Measurements from ENCODE around the gene TRPM2.
"Not testable (repeated sequence)": the region's sequence is repeated elsewhere in the genome, so short reads cannot be mapped to it uniquely, and the experiment has no call there.

Gene TRPM2

DNA sequence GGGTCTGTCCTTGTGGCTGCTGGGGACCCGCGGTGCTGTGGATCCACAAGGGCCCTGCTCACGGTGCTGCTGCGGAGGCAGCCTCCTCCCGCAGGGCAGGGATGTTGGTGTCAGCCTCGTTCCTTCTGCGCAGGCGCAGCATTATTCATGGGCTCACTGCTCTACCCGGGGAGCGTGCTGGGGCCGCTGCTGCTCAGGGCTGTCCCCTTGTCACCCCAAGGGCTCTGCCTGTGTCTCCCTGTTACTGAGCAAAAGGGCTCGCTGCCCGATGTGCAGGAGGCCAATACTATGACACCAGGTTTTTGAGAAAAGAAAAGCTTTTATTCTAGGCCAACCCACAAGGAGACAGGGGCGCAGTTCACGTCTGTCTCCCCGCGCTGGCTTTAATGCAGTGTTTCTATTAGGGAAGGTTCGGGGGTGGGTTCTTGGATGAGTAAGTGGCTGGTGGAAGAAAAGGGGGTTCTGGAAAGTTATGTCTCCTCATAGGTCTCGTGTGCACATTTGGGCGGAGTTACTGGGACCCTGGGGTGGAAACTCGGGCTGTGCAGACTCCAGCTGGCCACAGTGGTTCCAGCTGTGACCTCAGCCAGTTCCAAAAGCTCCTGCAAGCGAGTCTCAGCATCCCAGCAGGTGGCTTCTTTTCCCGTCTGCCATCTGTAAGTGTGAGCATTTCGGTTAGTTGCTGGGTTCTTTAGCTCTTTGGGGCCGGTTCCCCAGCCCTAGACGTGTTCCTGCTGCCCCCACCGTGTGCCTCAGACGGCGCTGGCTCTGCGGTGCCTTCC lies 61.1 kb downstream of the TRPM2 start:
- TF ChIP-seq, protein P1, sequence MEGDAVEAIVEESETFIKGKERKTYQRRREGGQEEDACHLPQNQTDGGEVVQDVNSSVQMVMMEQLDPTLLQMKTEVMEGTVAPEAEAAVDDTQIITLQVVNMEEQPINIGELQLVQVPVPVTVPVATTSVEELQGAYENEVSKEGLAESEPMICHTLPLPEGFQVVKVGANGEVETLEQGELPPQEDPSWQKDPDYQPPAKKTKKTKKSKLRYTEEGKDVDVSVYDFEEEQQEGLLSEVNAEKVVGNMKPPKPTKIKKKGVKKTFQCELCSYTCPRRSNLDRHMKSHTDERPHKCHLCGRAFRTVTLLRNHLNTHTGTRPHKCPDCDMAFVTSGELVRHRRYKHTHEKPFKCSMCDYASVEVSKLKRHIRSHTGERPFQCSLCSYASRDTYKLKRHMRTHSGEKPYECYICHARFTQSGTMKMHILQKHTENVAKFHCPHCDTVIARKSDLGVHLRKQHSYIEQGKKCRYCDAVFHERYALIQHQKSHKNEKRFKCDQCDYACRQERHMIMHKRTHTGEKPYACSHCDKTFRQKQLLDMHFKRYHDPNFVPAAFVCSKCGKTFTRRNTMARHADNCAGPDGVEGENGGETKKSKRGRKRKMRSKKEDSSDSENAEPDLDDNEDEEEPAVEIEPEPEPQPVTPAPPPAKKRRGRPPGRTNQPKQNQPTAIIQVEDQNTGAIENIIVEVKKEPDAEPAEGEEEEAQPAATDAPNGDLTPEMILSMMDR (IDR thresholded peaks at IDR 0.05; ENCODE audit: borderline replicate concordance, insufficient read depth, low read depth, low read length), result no peak
- H3K4me3 ChIP-seq (ENCODE audit: low read depth, low read length), result no peak overlapping the region

DNA sequence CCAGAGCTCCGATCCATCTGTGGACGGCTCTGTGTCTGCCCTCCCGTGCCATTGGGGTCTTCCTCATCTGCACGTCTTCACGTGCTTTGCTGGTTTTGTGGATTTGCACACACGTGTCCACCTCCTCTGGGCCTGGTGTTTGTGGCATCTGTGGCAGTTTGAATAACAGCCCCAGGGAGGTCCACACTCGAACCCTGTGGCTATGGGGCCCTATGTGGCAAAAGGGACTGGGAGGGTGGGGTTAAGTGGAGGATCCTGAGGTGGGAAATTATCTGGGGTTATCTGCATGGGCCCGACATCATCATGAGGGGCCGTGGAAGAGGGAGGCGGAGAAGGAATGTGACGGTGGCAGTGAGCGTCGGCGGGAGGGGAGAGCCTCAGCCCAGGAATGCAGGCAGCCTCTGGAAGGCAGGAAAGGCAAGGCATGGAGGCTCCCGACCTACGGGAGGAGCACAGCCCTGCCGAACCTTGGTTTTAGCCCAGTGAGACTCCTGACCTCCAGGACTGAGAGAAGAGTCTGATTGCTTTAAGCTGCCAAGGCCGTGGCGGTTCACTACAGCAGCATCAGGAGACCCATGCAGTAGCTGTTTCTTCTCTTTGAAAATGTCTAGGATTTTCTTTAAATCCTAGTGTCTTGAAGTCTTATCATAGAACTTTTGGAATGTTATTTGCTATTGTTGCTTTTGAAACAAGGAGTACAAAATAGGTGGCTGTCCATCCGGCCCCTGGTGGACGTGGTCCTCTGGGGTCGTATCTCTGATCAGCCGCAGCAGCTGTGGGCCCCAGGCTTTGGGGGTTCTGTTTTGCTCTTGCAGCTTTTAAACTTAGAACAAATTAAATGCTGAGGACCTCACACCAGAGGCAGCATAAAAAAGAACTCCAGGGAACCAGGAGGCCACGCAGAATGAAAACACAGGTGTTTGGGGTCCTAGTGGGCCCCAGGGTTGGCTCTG lies 61.9 kb downstream of the TRPM2 start:
- TF ChIP-seq, protein P1 (IDR thresholded peaks at IDR 0.05; ENCODE audit: borderline replicate concordance, insufficient read depth, low read depth, low read length), result no peak
- H3K4me3 ChIP-seq (ENCODE audit: low read depth, low read length), result no peak overlapping the region

DNA sequence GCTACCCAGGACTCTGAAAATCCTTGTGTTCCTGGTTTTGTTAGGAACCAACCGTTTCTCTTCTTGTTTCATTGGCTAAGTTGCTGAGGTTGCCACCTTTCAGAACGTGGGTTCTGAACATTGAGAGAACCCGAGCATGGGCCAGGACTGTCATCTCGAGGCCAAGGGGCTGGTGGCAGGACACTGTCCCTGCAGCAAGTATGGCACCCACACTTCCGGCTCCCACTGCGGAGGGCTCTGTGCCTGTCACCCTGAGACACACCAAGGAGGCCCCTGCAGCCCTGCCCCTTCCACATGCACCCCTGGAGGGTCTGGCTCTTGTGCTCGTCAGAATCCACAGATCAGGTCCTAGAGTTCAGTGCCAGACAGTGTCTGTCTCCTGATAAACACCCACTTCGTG lies 62.8 kb downstream of the TRPM2 start:
- no peak overlapping the region for H3K4me3 ChIP-seq (ENCODE audit: low read depth, low read length)

DNA sequence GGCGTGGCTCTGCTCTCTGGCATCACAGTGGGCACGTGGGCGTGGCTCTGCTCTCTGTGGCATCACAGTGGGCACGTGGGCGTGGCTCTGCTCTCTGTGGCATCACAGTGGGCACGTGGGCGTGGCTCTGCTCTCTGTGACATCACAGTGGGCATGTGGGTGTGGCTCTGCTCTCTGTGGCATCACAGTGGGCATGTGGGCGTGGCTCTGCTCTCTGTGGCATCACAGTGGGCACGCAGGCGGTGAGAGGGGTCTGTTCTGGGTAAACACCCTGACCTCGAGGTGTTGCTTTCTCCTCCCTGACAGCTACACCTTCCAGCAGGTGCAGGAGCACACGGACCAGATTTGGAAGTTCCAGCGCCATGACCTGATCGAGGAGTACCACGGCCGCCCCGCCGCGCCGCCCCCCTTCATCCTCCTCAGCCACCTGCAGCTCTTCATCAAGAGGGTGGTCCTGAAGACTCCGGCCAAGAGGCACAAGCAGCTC lies 64.2 kb downstream of the TRPM2 start:
- not testable (repeated sequence) for H3K4me3 ChIP-seq (ENCODE audit: low read depth, low read length)

More for the DNA sequence above, 62.8 kb downstream of the TRPM2 start:
- TF ChIP-seq, protein P1 (IDR thresholded peaks at IDR 0.05; ENCODE audit: borderline replicate concordance, insufficient read depth, low read depth, low read length), result no peak

DNA sequence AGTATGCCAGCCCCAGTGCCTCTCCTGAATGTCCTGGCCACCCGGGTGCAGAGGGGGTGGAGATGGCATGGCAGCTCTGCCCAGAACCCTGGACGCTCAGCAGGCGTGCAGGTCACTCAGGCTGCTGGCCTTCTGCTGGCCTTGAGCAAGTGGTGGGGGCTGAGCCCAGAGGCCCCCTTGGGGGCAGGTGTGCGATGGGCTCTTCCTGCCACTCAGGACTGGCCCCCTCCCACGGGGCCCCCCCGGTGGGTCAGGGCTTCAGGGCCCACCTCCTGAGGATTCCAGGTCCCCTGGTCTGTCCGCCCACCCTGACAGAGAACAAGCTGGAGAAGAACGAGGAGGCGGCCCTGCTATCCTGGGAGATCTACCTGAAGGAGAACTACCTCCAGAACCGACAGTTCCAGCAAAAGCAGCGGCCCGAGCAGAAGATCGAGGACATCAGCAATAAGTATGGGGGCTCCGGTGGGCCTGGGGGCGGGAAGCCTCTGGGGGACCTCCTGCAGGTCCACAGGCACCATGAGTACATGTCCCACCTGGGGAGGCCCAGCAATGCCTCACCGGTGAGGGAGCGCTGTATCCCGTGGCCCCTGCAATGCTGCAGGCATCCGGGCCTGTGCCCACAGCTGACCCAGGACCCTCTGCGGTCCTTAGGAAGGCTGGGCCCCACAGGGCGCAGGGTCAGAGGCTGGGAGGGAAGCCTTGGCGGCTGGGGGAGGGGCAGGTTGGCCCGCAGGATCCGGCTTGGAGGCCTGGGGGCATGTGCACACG lies 64.9 kb downstream of the TRPM2 start:
- TF ChIP-seq, protein P1 (IDR thresholded peaks at IDR 0.05; ENCODE audit: borderline replicate concordance, insufficient read depth, low read depth, low read length), result no peak
- no peak overlapping the region for H3K4me3 ChIP-seq (ENCODE audit: low read depth, low read length)

DNA sequence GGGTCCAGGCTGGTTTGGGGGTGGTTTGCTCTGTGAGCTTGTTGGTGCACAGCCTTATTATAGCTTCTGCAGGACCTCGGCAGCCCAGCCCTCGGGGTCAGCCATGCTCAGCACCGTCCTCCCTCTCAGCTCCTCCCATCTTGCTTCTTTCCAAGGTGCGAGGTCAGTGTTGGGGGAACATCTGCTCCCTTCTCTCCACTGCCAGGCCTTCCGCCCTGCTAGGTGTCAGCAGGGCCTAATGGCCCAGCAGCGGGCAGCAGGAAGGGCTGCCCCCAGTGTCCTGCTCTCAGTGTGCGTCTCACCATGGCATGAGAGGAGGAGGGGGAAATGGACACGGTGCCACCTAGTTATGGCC lies 65.4 kb downstream of the TRPM2 start:
- no peak overlapping the region for H3K4me3 ChIP-seq (ENCODE audit: low read depth, low read length)
- TF ChIP-seq, protein P1 (IDR thresholded peaks at IDR 0.05; ENCODE audit: borderline replicate concordance, insufficient read depth, low read depth, low read length), result no peak

GRCh38 chr21:44419679-44420078 lies 66.3 kb downstream of the TRPM2 start:
- H3K4me3 ChIP-seq (ENCODE audit: low read depth, low read length), result no peak overlapping the region
- TF ChIP-seq, protein P1 (IDR thresholded peaks at IDR 0.05; ENCODE audit: borderline replicate concordance, insufficient read depth, low read depth, low read length), result no peak

Data from GM12875 (cell line).